HG03558 (cell line): Measurements from ENCODE around the gene PLEKHH3.
"Not testable (repeated sequence)": the region's sequence is repeated elsewhere in the genome, so short reads cannot be mapped to it uniquely, and the experiment has no call there.

Experiments
- ATAC-seq: cut with Tn5 transposase; IDR thresholded peaks from one replicate; pipeline ENCODE4 v1.9.1; 2021; ENCODE audit warnings: moderate number of reproducible peaks; ENCODE audit not compliant: unreplicated experiment; ENCODE audit errors: extremely low read depth

PLEKHH3 gene

DNA sequence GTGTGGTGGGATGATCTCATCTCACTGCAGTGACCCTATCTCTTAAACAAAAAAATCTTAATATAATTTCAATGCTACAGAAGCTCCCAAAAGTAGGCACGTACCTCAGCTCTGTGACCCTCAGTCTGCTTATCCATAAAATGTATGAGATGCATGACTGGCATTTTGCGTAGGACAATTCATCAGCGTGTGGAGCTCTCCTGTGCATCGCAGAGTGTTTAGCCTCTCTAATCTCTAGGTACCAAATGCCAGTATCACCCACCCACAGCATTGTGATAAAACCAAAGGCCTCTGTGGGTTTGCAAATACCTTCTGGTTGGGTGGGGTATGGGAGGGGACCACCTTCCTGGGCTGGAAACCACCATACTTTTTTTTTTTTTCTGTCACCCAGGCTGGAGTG is 36.7 kb downstream of the PLEKHH3 start:
- no peak for ATAC-seq

DNA sequence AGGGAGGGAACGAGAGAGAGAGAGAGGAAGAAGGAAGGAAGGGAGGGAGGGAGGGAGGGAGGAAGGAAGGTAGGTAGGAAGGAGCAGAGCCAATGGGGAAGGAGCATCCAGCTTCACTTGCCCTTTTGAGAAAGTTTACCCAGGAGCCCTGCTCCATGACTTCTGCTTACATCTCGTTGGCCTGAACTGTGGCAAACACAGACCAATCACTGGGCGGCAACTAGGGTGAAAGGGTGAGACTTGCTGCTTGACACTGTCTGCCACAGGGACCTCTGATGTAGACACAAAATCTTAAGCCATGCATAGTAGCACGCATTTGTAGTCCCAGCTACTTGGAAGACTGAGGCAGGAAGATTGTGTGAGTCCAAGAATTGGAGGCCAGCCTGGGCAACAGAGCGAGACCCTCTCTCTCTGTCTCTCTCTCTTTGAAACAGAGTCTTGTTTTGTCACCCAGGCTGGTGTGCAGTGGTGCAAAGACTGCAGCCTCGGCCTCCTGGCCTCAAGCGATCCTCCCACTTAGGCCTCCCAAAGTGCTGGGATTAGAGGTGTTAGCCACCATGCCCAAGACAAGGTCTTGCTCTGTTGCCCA is 37.2 kb downstream of the PLEKHH3 start:
- ATAC-seq, result no peak

DNA sequence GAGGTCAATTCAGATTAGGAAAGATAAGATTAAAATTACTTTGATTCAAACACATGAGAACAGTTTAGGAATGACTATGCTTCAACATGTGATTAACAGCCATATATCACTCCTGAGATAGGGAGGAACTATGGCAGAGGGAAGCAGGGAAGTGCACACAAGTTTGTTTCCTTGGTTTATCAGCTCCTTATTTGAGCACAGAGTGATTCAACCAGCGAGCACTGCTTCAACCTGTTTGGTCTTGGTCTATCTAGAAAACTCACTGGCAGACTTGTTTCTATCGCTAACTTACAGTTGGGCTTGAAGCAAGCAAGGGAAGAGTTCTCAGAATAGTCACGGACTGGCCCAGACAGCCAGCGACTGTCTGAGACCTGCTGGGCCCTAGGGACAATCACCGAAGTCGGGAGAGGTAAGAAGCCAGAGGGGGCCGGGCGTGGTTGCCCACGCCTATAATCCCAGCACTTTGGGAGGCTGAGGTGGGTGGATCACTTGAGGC is 43.8 kb downstream of the PLEKHH3 start:
- ATAC-seq, result no peak

DNA sequence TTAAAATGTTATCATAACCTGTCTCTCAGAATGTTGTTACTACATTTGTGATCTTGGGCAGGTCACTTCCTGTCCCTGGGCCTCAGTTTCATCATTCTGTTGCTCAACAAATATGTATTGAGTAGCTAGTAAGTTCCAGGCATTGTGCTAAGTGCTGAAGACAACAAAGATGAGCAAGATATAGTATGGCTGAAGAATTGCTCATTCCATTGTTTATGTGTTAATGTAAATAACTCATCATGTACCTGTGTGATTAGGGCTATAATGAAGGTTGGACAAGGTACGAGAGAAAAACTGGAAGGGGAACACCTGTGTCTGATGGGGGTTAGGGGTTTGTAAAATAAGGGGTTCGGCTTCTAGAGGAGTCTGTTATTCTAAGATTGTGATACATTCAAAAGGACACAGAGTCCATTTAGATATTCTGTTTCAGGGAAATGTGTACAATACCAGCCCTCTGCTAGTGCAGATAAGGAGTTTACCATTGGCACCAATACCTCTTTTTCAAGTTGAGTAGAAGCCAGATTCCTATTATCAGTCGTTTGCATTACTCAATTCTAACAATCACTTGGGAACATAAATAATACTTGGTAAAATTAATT is 47.3 kb downstream of the PLEKHH3 start:
- ATAC-seq, result no peak

DNA sequence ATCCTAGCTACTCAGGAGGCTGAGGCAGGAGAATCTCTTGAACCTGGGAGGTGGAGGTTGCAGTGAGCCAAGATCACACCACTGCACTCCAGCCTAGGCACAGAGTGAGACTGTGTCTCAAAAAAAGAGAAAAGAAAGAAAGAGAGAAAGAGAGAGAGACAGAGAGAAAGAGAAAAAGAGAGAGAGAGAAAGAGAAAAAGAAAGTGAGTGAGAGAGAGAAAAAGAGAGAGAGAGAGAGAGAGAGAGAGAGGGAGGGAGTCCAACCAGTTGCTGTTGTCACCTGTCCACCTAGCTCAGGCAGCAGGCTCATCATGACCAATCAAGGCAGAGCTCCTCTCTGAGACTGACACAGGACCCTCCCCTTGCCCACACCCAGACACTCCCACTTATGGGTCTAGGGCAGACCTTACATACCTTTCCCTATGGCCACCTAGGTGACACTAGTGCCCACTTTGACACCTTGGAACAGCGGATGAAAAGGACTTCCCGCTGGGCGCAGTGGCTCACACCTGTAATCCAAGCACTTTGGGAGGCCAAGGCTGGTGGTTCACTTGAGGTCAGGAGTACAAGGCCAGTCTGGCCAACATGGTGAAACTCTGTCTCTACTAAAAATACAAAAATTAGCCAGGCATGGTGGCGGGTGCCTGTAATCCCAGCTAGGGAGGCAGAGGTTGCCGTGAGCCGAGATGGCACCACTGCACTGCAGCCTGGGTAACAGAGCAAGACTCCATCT is 49.6 kb downstream of the PLEKHH3 start:
- ATAC-seq, result not testable (repeated sequence)

DNA sequence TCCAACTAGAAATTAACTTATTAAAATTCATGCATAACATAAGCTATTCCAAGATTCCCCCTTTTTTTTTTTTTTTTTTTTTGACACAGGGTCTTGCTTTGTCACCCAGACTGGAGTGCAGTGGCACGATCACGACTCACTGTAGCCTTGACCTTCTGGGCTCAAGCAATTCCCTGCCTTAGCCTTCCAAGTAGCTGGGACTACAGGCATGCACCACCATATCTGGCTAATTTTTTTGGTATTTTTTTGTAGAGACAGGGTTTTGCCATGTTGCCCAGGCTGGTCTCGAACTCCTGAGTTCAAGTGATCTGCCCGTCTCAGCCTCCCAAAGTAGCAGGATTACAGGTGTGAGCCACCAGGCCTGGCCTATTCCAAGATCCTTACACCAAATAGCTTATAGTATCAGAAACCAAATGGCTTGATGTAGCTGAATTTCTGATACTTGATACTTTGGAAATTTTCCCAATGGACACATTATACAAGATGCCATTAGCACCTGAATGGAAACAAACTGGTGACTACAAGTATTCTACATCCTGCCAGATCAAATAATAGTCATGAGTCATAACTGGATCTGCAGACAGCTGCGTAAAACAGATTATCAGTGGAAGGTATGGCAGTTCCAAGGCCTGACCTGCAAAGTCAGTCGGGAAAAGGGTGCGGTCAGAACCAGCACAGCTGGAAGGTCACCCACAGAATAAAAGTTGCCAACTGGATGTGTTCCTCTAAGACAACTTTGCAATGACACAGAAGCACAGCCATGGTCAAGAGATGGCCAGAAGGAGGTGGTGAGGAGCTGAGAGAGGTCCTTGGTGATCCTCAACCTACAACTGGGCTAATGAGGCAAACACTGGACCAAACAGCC is 52.8 kb downstream of the PLEKHH3 start:
- ATAC-seq, result no peak

DNA sequence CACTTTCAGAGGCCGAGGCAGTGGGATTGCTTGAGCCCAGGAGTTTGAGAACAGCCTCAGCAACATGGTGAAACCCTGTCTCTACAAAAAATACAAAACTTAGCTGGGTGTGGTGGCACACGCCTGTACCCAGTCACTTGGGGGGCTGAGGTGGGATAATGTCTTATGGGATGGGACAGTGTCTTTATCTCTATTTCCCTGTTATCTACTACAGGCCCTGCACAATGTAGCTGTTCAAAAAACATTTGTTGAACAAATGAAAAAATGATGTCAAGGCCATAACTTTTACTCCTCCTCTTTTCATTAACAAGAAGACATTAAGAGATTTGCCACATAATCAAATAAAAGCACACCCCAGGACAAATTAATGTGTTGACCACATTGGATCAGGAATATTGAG is 53.5 kb downstream of the PLEKHH3 start:
- ATAC-seq, result no peak

DNA sequence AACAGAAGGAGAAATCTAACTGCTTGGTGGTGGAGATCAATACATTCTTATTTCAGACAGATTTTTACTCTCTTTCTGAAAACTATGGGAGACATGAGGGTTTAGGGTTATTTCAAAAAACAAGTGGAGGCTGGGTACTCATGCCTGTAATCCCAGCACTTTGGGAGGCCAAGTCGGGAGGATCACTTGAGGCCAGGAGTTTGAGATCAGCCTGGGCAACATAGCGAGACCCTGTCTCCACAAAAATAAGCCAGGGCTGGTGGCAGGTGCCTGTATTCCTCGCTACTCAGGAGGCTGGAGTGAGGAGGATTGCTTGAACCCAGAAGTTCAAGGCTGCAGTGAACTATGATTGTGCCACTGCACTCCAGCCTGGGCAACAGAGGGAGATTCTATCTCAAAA is 54.8 kb downstream of the PLEKHH3 start:
- ATAC-seq, result not testable (repeated sequence)

DNA sequence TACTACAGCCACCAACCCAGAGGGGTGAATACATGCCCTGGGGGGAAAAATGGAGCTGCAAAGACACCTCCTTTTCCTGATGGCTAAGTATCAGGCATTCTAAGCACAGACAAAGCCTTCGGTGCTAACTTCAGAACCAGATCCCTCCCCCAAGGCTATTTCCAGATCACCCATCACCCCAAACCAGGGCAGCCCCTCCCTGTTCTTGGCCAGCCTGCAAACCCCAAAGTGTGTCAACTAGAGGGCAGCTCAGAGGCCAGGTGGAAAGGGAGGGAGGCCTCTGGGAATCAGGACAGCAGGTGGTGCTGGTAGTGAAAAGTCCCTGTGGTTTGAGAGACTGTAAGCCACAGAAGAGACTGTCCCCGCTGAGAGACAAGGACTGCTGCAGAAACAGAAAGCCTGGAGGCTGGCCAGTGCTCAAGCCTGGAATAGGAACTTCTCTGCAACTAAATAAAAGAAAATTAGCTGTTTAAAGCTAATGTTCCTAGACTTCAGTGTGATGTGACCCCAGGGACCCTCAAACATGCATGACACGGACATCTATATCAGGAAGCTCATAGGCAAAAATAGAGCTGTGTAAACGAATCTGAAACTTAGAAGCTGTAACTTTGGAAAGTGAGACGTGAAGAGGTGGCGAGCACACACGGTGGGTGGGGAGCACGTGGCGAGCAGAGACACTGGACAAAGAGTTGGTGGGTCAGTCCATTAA is 58.2 kb downstream of the PLEKHH3 start:
- peak; percentile 52 for ATAC-seq

DNA sequence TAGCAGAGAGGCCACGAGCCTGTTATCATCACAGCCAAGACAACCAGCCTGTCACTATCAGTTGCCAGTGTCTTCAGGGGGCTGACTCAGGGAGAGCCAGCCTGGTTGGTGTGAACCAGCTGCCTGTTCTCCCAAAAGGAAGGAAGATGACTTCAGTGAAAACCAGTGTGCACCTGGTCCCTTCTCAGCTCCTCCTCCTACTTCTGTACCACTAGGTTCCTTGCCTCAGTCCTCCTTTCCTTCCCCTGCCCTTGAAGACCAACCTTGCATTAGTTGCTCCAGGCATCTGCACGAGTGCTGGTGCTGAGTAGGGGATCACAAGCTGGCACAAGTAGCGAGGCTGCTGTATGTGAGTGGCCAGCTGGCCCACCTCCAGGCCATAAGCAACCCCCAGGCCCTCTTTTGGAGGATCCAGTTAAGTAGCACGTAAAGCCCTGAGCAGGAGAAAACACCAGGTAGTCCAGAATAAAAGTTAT is 58.8 kb downstream of the PLEKHH3 start:
- no peak for ATAC-seq
